ENCODE measurements around the gene SCAI.

The SCAI gene

DNA sequence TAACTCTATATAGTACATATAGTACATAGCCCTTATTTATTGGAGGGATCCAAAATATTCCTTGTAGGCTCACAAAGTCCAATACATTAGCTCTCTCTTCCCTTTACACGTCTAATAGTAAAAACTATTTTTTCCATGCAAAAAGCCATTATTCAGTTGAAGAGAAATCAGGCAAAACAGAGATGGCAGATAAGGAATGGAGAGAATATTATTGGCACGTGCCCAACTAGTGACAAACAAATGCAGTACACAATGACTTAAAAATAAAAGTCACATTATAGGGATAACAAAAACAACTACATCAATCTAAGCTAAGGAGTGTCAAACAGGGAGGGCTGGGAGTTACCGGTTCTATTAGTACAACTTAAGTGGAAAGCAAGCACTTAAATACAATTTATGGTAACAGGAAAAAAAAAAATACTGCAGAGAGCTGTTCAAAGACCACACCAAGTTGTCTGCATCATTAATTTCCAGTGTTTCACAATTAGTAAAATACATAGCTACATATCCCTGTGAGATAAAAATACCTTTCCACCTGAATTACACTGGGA lies 4.1 kb upstream of the SCAI start:
- Histone ChIP-seq H3K4me3 (ENCODE audit: low read length, poor library complexity, severe bottlenecking) (no peak overlapping the region), H3K4me2 (ENCODE audit: low read depth, low read length, poor library complexity, severe bottlenecking) (no peak overlapping the region), H3K79me2 (ENCODE audit: insufficient read depth, low read length) (peaks cover 6% of the 10 kb centered on the region), H3K36me3 (ENCODE audit: insufficient read depth, low read length) (peaks cover 38% of the 10 kb centered on the region; the same call in 1 of the 2 replicates), H3K27me3 (ENCODE audit: insufficient read depth, low read length, poor library complexity, severe bottlenecking) (no peaks in the 10 kb centered on the region), H3K9me2 (replicated peaks; ENCODE audit: low read depth, low read length) (no peaks in the 10 kb centered on the region), H3K9ac (ENCODE audit: low read depth, low read length, poor library complexity, severe bottlenecking) (no peak overlapping the region), H4K20me1 (ENCODE audit: insufficient read depth, low read length, poor library complexity, severe bottlenecking) (peaks cover 2% of the 10 kb centered on the region), H3K9me3 (ENCODE audit: insufficient read depth, low read depth, low read length) (no peaks in the 10 kb centered on the region), H2AFZ (ENCODE audit: low read length) (no peak overlapping the region), H3F3A (ENCODE audit: low read depth) (no peaks in the 10 kb centered on the region), H3K4me1 (ENCODE audit: insufficient read depth, low read length, poor library complexity, severe bottlenecking) (peaks cover 4% of the 10 kb centered on the region)
- TF ChIP-seq CTCF (conservative IDR thresholded peaks at IDR 0.05; ENCODE audit: low read length) = no peak
- no peak for TF ChIP-seq EZH2phosphoT487 (IDR thresholded peaks at IDR 0.05; ENCODE audit: borderline replicate concordance)

GRCh38 chr9:125146247-125146646 lies 2.9 kb upstream of the SCAI start:
- TF ChIP-seq EZH2phosphoT487 (IDR thresholded peaks at IDR 0.05; ENCODE audit: borderline replicate concordance) (no peak), CTCF (conservative IDR thresholded peaks at IDR 0.05; ENCODE audit: low read length) (no peak)
- Histone ChIP-seq H3K36me3 (ENCODE audit: insufficient read depth, low read length) (peaks cover 27% of the 10 kb centered on the region; the same call in 1 of the 2 replicates), H4K20me1 (ENCODE audit: insufficient read depth, low read length, poor library complexity, severe bottlenecking) (peaks cover 10% of the 10 kb centered on the region), H3K4me3 (ENCODE audit: low read length, poor library complexity, severe bottlenecking) (no peak overlapping the region), H3K79me2 (ENCODE audit: insufficient read depth, low read length) (peaks cover 19% of the 10 kb centered on the region), H2AFZ (ENCODE audit: low read length) (no peak overlapping the region), H3K9me3 (ENCODE audit: insufficient read depth, low read depth, low read length) (no peaks in the 10 kb centered on the region), H3F3A (ENCODE audit: low read depth) (no peaks in the 10 kb centered on the region), H3K9me2 (replicated peaks; ENCODE audit: low read depth, low read length) (no peaks in the 10 kb centered on the region), H3K9ac (ENCODE audit: low read depth, low read length, poor library complexity, severe bottlenecking) (no peak overlapping the region), H3K4me2 (ENCODE audit: low read depth, low read length, poor library complexity, severe bottlenecking) (no peak overlapping the region), H3K27me3 (ENCODE audit: insufficient read depth, low read length, poor library complexity, severe bottlenecking) (no peaks in the 10 kb centered on the region), H3K4me1 (ENCODE audit: insufficient read depth, low read length, poor library complexity, severe bottlenecking) (peaks cover 16% of the 10 kb centered on the region)

DNA sequence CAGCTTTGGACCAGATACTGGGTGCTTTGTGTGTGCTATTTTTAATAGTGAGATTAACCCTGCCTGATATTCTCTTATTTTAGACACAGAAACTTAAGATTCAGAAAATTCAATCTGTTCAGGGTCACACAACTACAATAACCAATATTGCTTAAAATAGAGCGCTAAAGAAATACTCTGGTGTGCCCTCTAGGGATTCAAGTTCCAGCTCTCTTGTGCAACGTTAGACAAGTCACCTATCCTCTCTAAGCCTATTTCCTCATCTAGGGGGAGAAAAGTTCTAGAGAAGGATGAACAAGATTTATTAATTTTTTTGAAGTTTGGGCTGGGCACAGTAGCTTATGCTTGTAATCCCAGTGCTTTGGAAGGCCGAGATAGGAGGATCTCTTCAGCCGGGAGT lies 2.1 kb upstream of the SCAI start:
- H3K9me2 ChIP-seq (replicated peaks; ENCODE audit: low read depth, low read length) = no peaks in the 10 kb centered on the region
- peaks cover 17% of the 10 kb centered on the region for H4K20me1 ChIP-seq (ENCODE audit: insufficient read depth, low read length, poor library complexity, severe bottlenecking)
- H3K36me3 ChIP-seq (ENCODE audit: insufficient read depth, low read length) = peaks cover 19% of the 10 kb centered on the region; the same call in 1 of the 2 replicates
- H3K27me3 ChIP-seq (ENCODE audit: insufficient read depth, low read length, poor library complexity, severe bottlenecking) = no peaks in the 10 kb centered on the region
- H3K9ac ChIP-seq (ENCODE audit: low read depth, low read length, poor library complexity, severe bottlenecking) = no peak overlapping the region
- peaks cover 27% of the 10 kb centered on the region for H3K79me2 ChIP-seq (ENCODE audit: insufficient read depth, low read length)
- TF ChIP-seq CTCF (conservative IDR thresholded peaks at IDR 0.05; ENCODE audit: low read length) (no peak), EZH2phosphoT487 (IDR thresholded peaks at IDR 0.05; ENCODE audit: borderline replicate concordance) (no peak)
- H3K4me1 ChIP-seq (ENCODE audit: insufficient read depth, low read length, poor library complexity, severe bottlenecking) = peaks cover 24% of the 10 kb centered on the region
- H3K4me3 ChIP-seq (ENCODE audit: low read length, poor library complexity, severe bottlenecking) = no peak overlapping the region
- H3F3A ChIP-seq (ENCODE audit: low read depth) = no peaks in the 10 kb centered on the region
- no peaks in the 10 kb centered on the region for H3K9me3 ChIP-seq (ENCODE audit: insufficient read depth, low read depth, low read length)
- no peak overlapping the region for H2AFZ ChIP-seq (ENCODE audit: low read length)
- no peak overlapping the region for H3K4me2 ChIP-seq (ENCODE audit: low read depth, low read length, poor library complexity, severe bottlenecking)

All from Loucy (cell line).